GM10266 (cell line): Measurements from ENCODE around the gene SLC37A1.

Experiments
- DNase-seq: peaks from one replicate; pipeline ENCODE4 v3.0.0; 2012; ENCODE audit errors: extremely low spot score
- CTCF ChIP-seq: IDR thresholded peaks from 2 replicates; pipeline ENCODE4 v1.5.1; 2012; ENCODE audit warnings: mild to moderate bottlenecking, low read depth; ENCODE audit not compliant: control insufficient read depth, insufficient read depth; ENCODE audit errors: missing control alignments

SLC37A1 gene

GRCh38 chr21:42526379-42526727 is 12.7 kb downstream of the SLC37A1 start:
- no peak for TF ChIP-seq CTCF
- no peak for DNase-seq

- DNase-seq = no peak
- no peak for TF ChIP-seq CTCF
Measured at GRCh38 chr21:42527127-42527488, 13.5 kb downstream of the SLC37A1 start.

GRCh38 chr21:42527489-42528158 is 14.0 kb downstream of the SLC37A1 start:
- TF ChIP-seq CTCF = no peak
- DNase-seq = peak; percentile 60

- no peak for TF ChIP-seq CTCF
- no peak for DNase-seq
Measured at GRCh38 chr21:42530167-42530518, 16.5 kb downstream of the SLC37A1 start.

- no peak for DNase-seq
- no peak for TF ChIP-seq CTCF
Measured at GRCh38 chr21:42531771-42532170, 18.1 kb downstream of the SLC37A1 start.

- TF ChIP-seq CTCF = no peak
- DNase-seq = peak; percentile 47
Measured at GRCh38 chr21:42532466-42533181, 19.0 kb downstream of the SLC37A1 start.

GRCh38 chr21:42533306-42533962 is 19.8 kb downstream of the SLC37A1 start:
- DNase-seq = no peak
- TF ChIP-seq CTCF = no peak
